ENCODE measurements around the gene SCG5.

DNA sequence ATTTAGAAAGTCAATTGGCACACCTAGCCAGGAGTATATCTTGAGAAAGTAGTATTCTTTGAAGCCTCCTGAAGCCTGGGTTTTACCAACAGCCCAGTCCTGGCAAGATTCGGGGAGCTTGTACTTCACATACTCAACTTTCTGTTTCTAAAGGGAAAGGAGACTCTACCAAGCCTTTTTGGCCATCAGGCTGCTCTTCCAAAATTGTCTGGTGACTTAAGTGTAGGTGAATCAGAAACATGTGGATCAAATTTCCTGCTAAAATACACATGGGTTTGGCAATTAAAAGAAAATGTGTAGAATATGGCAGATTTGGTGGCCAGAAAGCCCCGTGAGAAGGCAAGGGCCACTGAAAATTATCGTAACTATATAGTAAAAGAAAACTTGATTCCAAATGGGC is 60.4 kb downstream of the SCG5 start:
- TF ChIP-seq ZFP3 (CRISPR knock-in tag; IDR thresholded peaks at IDR 0.05) = no peak
- TF ChIP-seq ARNTL (CRISPR knock-in tag; IDR thresholded peaks at IDR 0.05; ENCODE audit: borderline replicate concordance, low read depth) = no peak
- TF ChIP-seq, protein P1, sequence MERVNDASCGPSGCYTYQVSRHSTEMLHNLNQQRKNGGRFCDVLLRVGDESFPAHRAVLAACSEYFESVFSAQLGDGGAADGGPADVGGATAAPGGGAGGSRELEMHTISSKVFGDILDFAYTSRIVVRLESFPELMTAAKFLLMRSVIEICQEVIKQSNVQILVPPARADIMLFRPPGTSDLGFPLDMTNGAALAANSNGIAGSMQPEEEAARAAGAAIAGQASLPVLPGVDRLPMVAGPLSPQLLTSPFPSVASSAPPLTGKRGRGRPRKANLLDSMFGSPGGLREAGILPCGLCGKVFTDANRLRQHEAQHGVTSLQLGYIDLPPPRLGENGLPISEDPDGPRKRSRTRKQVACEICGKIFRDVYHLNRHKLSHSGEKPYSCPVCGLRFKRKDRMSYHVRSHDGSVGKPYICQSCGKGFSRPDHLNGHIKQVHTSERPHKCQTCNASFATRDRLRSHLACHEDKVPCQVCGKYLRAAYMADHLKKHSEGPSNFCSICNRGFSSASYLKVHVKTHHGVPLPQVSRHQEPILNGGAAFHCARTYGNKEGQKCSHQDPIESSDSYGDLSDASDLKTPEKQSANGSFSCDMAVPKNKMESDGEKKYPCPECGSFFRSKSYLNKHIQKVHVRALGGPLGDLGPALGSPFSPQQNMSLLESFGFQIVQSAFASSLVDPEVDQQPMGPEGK (CRISPR knock-in tag; IDR thresholded peaks at IDR 0.05; ENCODE audit: borderline replicate concordance) = no peak
- TF ChIP-seq RARB (CRISPR knock-in tag; IDR thresholded peaks at IDR 0.05) = no peak
- no peak for TF ChIP-seq ESRRG (CRISPR knock-in tag; IDR thresholded peaks at IDR 0.05)
- TF ChIP-seq, protein P2, sequence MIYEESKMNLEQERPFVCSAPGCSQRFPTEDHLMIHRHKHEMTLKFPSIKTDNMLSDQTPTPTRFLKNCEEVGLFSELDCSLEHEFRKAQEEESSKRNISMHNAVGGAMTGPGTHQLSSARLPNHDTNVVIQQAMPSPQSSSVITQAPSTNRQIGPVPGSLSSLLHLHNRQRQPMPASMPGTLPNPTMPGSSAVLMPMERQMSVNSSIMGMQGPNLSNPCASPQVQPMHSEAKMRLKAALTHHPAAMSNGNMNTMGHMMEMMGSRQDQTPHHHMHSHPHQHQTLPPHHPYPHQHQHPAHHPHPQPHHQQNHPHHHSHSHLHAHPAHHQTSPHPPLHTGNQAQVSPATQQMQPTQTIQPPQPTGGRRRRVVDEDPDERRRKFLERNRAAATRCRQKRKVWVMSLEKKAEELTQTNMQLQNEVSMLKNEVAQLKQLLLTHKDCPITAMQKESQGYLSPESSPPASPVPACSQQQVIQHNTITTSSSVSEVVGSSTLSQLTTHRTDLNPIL (CRISPR knock-in tag; IDR thresholded peaks at IDR 0.05; ENCODE audit: low read depth) = no peak
- TF ChIP-seq CSDC2 (CRISPR knock-in tag; IDR thresholded peaks at IDR 0.05) = no peak
- TF ChIP-seq, protein P3, sequence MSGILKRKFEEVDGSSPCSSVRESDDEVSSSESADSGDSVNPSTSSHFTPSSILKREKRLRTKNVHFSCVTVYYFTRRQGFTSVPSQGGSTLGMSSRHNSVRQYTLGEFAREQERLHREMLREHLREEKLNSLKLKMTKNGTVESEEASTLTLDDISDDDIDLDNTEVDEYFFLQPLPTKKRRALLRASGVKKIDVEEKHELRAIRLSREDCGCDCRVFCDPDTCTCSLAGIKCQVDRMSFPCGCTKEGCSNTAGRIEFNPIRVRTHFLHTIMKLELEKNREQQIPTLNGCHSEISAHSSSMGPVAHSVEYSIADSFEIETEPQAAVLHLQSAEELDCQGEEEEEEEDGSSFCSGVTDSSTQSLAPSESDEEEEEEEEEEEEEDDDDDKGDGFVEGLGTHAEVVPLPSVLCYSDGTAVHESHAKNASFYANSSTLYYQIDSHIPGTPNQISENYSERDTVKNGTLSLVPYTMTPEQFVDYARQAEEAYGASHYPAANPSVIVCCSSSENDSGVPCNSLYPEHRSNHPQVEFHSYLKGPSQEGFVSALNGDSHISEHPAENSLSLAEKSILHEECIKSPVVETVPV (CRISPR knock-in tag; IDR thresholded peaks at IDR 0.05) = no peak
- no peak for TF ChIP-seq SNAI2 (CRISPR knock-in tag; IDR thresholded peaks at IDR 0.05)
- TF ChIP-seq ZNF70 (CRISPR knock-in tag; IDR thresholded peaks at IDR 0.05) = no peak
- no peak for TF ChIP-seq ZC3H10 (CRISPR knock-in tag; IDR thresholded peaks at IDR 0.05)
- no peak for TF ChIP-seq GLIS3 (CRISPR knock-in tag; IDR thresholded peaks at IDR 0.05)

All from SK-N-SH treated with all-trans-retinoic acid at 6 μM for 48 hours (cell line).